ENCODE results near the gene OGFOD1. TPM values are rescaled to one million over a fixed set of nuclear protein-coding genes. Genes with fewer than 3 reads are reported as not detected.

OGFOD1 gene
- total RNA-seq, 1 donor from 2014 or later = 50.6 TPM

- DNase-seq (ENCODE audit: extremely low spot score, unreplicated experiment) = no peak
- TF ChIP-seq CTCF (IDR thresholded peaks at IDR 0.05) = no peak
- Mint-ChIP-seq H3K9me3 (ENCODE audit: unreplicated experiment) (no peaks in the 10 kb centered on the region), H3K4me1 (ENCODE audit: unreplicated experiment) (peaks cover 45% of the 10 kb centered on the region), H3K4me3 (ENCODE audit: unreplicated experiment) (no peak overlapping the region), H3K27ac (ENCODE audit: unreplicated experiment) (no peak overlapping the region), H3K36me3 (ENCODE audit: unreplicated experiment) (peaks cover 15% of the 10 kb centered on the region), H3K27me3 (ENCODE audit: unreplicated experiment) (no peaks in the 10 kb centered on the region)
Observed at GRCh38 chr16:56417138-56417537, 34.2 kb upstream of the OGFOD1 start.

- Mint-ChIP-seq H3K4me3 (ENCODE audit: unreplicated experiment) (no peak overlapping the region), H3K36me3 (ENCODE audit: unreplicated experiment) (no peaks in the 10 kb centered on the region), H3K27me3 (ENCODE audit: unreplicated experiment) (no peaks in the 10 kb centered on the region), H3K27ac (ENCODE audit: unreplicated experiment) (no peak overlapping the region), H3K9me3 (ENCODE audit: unreplicated experiment) (no peaks in the 10 kb centered on the region), H3K4me1 (ENCODE audit: unreplicated experiment) (peaks cover 63% of the 10 kb centered on the region)
- no peak for DNase-seq (ENCODE audit: extremely low spot score, unreplicated experiment)
- no peak for TF ChIP-seq CTCF (IDR thresholded peaks at IDR 0.05)
Observed at GRCh38 chr16:56419740-56420548, 31.4 kb upstream of the OGFOD1 start.

GRCh38 chr16:56420613-56421012 lies 30.7 kb upstream of the OGFOD1 start:
- Mint-ChIP-seq H3K27me3 (ENCODE audit: unreplicated experiment) (no peaks in the 10 kb centered on the region), H3K4me3 (ENCODE audit: unreplicated experiment) (no peak overlapping the region), H3K27ac (ENCODE audit: unreplicated experiment) (no peak overlapping the region), H3K4me1 (ENCODE audit: unreplicated experiment) (peaks cover 57% of the 10 kb centered on the region), H3K9me3 (ENCODE audit: unreplicated experiment) (no peaks in the 10 kb centered on the region), H3K36me3 (ENCODE audit: unreplicated experiment) (no peaks in the 10 kb centered on the region)
- TF ChIP-seq CTCF (IDR thresholded peaks at IDR 0.05) = no peak
- DNase-seq (ENCODE audit: extremely low spot score, unreplicated experiment) = no peak

- no peak overlapping the region for H3K4me3 Mint-ChIP-seq (ENCODE audit: unreplicated experiment)
Observed at GRCh38 chr16:56421313-56421712, 30.0 kb upstream of the OGFOD1 start.

More at GRCh38 chr16:56421313-56421712, 30.0 kb upstream of the OGFOD1 start:
- Mint-ChIP-seq H3K4me1 (ENCODE audit: unreplicated experiment) (peaks cover 57% of the 10 kb centered on the region), H3K9me3 (ENCODE audit: unreplicated experiment) (no peaks in the 10 kb centered on the region), H3K36me3 (ENCODE audit: unreplicated experiment) (no peaks in the 10 kb centered on the region), H3K27ac (ENCODE audit: unreplicated experiment) (no peak overlapping the region), H3K27me3 (ENCODE audit: unreplicated experiment) (no peaks in the 10 kb centered on the region)
- TF ChIP-seq CTCF (IDR thresholded peaks at IDR 0.05) = no peak
- no peak for DNase-seq (ENCODE audit: extremely low spot score, unreplicated experiment)
